Activated CD4-positive, alpha-beta T cell treated with anti-CD3 and anti-CD28 coated beads for 4 hours (primary cell): ENCODE data around the gene PLCB3.
"Not testable (repeated sequence)": the region's sequence is repeated elsewhere in the genome, so short reads cannot be mapped to it uniquely, and the experiment has no call there.

Experiments
- DNase-seq, 2 donors: peaks; one replicate each; pipeline ENCODE4 v3.0.0-alpha.2; 2020

PLCB3 gene

DNA sequence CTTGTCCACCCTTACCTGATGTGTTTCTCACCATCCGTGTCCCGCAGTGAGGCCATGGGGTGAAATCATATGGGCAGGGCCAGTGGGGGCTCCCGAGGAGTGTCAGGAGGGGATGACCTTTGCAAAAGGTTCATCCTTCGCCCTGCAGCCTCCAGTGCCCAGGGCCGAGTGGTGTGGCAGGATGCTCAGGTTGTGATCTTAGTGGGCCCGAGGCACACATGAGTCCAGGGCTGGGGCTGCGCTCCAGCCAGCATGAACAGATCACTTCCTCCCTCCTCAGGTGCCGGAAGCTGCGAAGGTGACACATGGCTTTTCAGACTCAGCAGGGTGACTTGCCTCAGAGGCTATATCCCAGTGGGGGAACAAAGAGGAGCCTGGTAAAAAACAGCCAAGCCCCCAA, 13.3 kb upstream of the PLCB3 start:
- DNase-seq, result no peak

DNA sequence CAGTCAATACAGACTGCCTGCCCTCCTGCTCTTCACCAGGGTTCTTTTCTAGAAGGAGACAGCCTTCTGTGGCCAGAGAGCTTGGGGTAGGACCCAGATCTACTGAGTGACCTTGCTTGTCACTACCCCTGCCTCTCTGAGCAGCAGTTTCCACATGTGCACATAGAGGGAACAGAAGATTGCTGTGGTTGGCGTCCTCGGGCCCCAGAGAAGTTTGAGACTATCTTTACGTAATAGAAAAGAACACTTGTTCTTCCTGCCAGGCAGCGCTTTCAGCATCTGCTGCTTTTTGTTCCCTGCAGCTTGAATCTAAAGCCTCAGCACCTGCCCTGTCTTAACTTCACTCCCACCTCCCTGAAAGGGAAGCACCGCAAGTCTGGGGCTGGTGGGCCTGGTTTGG, 12.3 kb upstream of the PLCB3 start:
- no peak for DNase-seq

- DNase-seq, result no peak
These were observed 11.5 kb upstream of the PLCB3 start for GRCh38 chr11:64239662-64240434.

DNA sequence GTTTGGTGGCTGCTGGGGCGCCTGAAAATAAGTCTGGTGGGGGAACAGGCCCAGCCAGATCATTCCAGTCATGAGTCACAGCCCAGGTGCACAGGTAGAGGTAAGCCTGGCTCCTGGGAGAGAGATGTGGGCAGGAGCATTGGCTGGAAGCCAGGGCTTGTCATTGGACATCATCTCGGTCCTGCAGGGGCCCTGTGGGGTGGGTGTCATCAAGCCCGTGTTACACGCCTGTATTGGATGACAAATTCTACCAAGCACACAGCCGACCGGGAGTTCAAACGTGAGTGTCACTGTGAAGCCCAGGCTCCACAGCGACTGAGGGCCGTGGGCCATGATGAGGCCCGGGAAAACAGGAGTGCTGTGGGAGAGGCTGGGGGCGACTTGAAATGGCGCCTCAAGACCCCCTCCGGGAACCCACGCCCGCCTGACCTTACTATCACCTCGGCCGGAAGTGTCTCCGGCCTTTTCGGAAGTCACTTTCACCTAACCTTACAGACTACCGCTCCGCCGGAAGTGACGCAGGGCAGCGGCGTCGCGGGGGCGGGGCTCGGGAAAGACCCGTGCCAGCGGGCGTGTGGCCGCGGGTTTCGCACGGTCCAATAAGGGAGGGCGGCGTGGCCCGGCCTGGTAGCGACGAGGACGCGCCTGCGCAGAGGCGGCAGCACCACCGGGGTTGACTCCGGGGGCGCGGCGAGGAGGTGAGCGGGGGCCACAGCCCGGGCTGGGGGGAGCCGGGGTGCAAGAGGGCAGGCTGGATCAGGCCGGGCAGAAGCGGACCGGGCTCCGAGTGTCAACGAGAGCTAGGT, 10.7 kb upstream of the PLCB3 start, which contains the start of gene FKBP2:
TSS of gene FKBP2 (plus strand) at position 661 of the 806 bp plus-strand sequence. CDS start 1,293 bp downstream, outside the sequence.
- DNase-seq, result peak; percentile 97 to 99

- peak; percentile 99 to 100 for DNase-seq
These were observed 10.2 kb upstream of the PLCB3 start for GRCh38 chr11:64241241-64241490.

GRCh38 chr11:64241491-64242374, 9.6 kb upstream of the PLCB3 start:
- DNase-seq, result no peak

DNA sequence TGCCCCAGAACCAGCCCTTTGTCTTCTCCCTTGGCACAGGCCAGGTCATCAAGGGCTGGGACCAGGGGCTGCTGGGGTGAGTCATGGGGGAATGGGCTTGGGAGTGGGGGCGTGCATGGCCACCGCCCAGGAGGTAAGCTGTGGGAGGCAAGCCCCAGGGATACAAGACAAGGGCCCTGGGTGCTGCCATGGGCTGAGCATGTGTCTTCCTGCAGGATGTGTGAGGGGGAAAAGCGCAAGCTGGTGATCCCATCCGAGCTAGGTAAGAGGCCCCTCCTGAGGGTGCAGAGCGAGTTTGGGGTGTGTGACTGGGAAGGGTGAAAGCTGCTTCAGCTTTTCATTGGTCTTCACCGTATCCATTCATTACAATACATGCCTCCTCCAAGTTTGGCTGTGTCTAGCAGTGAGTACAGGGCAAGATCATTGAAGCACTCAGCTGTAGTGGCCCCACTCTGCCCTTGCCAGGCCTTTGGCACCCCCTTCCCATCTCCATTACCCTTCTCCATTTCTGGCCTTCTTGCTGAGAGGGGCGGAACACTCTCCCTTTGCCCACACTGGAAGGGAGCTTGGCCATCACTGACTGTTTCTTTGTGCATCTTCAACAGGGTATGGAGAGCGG, 8.0 kb upstream of the PLCB3 start:
- DNase-seq, result no peak

GRCh38 chr11:64244107-64244506, 7.2 kb upstream of the PLCB3 start:
- DNase-seq, result no peak

GRCh38 chr11:64244966-64245365, 6.4 kb upstream of the PLCB3 start:
- DNase-seq, result no peak

DNA sequence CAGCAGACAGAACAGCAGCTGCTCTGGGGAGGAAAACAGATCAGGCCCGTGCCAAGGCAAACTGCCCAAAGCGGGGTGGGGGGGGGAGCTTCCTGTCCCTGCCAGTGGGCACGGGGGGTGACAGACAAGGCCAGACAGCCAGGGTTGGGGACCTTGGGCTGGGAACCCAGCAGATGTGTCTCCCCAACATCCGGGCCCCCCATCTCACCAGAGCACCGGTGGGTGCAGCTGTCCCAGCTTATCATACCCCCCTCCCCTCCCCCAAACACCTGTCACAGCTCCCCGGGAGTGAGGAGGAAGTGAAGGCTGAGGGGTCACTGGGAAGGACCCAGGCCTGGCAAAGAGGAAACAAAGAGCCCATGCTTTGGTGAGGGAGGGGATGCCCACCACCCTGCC, 5.9 kb upstream of the PLCB3 start:
- peak in 1 of 2 donors; percentile 50 for DNase-seq

DNA sequence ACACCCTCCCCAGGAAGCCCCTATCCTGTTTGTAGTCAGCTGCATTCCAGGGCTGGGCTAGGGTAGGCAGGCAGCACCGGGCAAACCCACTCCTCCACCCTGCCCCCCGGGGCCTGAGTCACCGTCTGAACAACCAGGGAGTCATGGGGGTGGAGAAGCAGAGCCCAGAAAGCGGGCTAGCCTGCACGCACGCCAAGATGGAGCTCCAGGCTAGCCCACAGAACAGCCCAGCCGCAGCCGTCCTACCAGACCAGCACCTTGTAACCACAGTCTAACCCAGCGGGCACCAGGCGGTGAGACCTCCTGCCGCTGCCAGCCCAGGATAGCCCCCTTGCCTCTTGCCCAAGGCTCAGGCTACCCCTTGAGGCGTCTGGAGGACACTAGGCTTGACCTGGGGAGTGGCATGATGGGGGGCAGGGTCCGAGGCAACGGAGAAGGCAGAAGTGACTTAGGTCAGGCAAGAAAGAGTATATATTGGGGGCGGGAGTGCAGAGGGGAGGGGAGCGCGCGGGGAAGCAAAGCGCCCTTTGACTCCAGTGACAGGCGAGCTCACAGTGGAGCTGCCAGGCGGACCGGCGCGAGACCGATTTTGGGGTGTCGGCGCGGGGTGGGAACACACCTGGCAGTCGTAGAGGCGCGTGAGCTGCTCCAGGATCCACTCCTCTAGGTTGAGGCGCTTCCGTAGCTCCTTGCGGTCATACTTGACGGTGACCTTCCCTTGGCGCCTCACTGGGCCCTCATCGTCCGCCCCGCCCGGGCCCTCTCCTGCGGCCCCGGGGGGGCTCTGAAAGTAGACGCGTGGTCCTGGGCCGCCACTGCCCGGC, 5.3 kb upstream of the PLCB3 start:
- peak; percentile 87 to 88 for DNase-seq

GRCh38 chr11:64246621-64246870, 4.8 kb upstream of the PLCB3 start:
- not testable (repeated sequence) for DNase-seq

DNA sequence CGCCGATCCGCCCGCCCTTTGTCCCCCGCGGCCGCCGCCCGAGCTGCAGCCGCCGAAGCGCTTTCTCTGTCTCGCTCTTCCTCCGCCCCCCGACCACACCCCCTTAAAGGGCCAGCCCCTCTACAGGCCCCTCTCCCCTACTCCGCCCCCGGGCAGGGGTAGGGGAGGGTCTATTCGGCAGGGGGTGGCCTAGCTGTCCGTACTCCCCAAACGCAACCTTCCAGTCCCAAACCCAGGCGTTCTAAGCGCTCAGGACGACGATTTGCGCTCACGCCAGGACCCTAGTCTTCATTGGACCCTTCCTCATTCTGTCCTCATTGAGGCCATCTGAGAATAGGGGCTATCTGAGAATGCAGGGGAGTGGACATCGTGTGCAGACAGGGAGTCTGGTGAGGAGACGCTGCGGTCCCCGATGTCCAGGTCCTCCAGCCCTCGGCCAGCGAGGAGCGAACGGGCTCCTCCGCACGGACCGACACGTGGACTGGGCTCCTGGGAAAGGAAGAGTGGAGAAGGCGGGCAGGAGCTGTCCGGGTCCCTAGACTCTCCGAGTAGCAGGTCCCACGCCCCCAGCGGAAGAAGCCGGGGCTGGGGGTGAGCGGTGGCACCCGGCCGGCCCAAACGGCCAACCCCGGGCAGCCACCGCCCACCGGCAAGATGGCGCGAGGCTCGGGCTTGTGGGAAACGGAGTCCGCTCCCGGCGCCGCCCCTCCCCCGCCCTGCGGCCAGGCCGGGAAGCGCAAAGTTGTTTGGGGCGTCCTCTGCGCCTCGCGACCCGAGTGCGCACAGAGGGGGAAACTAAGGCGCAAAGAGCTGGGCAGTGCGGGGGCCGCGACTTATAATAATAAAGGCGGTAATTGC, 4.2 kb upstream of the PLCB3 start, which contains the start of gene PPP1R14B:
TSS of gene PPP1R14B (minus strand) at position 73 of the 858 bp plus-strand sequence. CDS start 270 bp downstream, outside the sequence.
- peak; percentile 83 for DNase-seq

DNA sequence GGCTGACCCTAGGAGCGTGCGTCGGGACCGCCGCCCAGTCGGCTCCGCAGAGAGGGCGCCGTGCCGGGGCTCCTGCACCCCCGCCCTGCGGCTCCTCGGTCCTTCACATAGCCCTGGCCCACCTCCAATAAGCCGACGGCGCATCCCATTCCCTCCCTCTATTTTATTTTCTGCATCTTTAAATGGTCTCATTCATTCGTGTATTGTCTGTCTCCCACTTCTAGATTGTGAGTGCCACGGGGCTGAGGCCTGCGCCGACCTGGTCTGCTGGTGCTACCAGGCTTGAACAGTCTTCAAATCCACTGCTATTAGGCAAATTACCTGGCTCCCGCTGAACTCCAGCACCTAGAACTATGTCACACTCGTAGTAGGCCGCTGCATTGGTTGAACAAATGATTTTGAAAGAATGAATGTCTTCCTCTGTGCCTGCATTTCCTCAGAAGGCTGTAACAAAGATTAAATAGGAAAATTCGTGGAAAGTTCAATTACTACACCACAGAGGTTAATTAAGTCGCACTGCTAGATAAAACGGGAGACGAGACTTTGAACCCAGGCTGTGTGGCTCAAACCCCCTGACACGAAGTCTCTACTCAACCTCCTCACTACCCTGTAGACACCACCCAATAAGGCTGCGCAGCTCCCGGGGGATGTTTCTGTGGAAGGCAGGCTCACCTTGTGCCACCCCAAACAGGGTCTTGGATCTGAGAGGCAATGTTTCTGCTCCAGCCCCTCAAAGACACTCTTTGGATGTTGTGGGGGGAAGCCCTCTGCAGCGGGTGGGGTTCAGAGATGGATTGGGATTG, 3.4 kb upstream of the PLCB3 start:
- DNase-seq, result no peak

DNA sequence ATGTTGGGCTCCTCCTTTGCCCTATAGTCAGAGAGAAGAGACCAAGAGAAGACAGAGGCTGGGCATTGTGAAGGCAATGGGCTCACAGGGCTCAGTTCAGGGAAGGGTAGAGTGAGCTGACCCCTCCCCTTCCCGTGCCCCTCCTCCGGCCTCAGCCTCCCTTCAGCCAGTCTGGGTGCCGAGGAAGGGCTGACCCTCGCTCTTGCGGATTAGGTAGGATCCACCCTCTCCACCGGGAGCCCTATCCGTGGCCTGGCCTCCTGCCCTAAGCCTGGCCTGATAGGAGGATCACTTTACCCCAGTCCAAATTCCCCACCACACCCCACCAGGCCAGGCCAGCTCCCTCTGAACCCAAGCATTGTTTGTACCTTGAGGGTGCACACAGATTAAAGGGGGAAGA, 2.8 kb upstream of the PLCB3 start:
- DNase-seq, result no peak

DNA sequence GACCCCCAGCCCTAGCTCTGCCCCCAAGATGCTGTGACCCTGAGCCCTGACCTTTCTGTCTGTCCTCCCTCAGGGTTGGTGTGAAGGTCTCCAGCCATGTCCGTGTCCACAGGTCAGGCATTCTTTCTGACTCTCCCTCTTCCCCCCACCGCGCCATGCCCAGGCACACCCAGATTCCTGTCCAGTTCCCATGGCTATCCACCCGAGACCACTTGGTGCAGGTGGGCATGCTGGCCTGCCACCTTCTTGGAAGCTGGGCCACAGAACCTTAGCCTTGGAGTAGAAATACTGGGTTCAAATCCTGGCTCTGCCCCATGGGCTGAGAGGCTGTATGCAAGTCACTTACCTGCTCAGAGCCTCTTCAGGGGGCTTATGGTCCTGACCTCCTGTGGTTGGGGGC, 2.3 kb upstream of the PLCB3 start:
- no peak for DNase-seq

GRCh38 chr11:64249563-64250414, 1.5 kb upstream of the PLCB3 start:
- no peak for DNase-seq

- DNase-seq, result no peak
These were observed 815 bp upstream of the PLCB3 start for GRCh38 chr11:64250415-64251015.

GRCh38 chr11:64251753-64252002, 348 bp downstream of the PLCB3 start:
- no peak for DNase-seq
